GM23338 (cell line): ENCODE data around the gene OPRM1. TPM values are rescaled to one million over a fixed set of nuclear protein-coding genes. Genes with fewer than 3 reads are reported as not detected.

Source experiments
- ATAC-seq: fragments of 200-7000 bp; cut with Tn5 transposase; 3 replicates; pipeline ENCODE4 v1.9.1; 2020
- DNase-seq: peaks from one replicate; pipeline ENCODE4 v3.0.0-alpha.2; 2015; ENCODE audit warnings: low spot score
- H2AFZ ChIP-seq: fragments of 200-600 bp; sonication (generic); 2 replicates; pipeline ENCODE4 v1.8.0; 2016; ENCODE audit warnings: antibody characterized with exemption, mild to moderate bottlenecking, moderate library complexity
- H3F3A ChIP-seq: fragments of 200-600 bp; sonication (generic); replicated peaks from 2 replicates; pipeline ENCODE4 v1.8.0; 2017; ENCODE audit warnings: antibody characterized with exemption, mixed run types, low read depth
- H3K27ac ChIP-seq: fragments of 200-600 bp; sonication (generic); 2 replicates; pipeline ENCODE4 v1.6.1; 2016; ENCODE audit warnings: low read depth
- H3K27me3 ChIP-seq: fragments of 200-600 bp; sonication (generic); 2 replicates; pipeline ENCODE4 v1.8.0; 2016; ENCODE audit warnings: mild to moderate bottlenecking, mixed run types, moderate library complexity; ENCODE audit not compliant: insufficient read depth
- H3K36me3 ChIP-seq: fragments of 200-600 bp; sonication (generic); 2 replicates; pipeline ENCODE4 v1.8.0; 2016; ENCODE audit warnings: mild to moderate bottlenecking; ENCODE audit not compliant: insufficient read depth
- H3K4me1 ChIP-seq: fragments of 200-600 bp; sonication (generic); 2 replicates; pipeline ENCODE4 v1.8.0; 2016; ENCODE audit warnings: mild to moderate bottlenecking, moderate library complexity; ENCODE audit not compliant: insufficient read depth
- H3K4me2 ChIP-seq: fragments of 200-600 bp; sonication (generic); 2 replicates; pipeline ENCODE4 v1.7.1; 2017; ENCODE audit warnings: mixed run types
- H3K4me3 ChIP-seq: fragments of 200-600 bp; sonication (generic); 2 replicates; pipeline ENCODE4 v1.6.1; 2016; ENCODE audit warnings: mixed run types
- H3K79me2 ChIP-seq: fragments of 200-600 bp; sonication (generic); replicated peaks from 2 replicates; pipeline ENCODE4 v1.8.0; 2017; ENCODE audit warnings: mild to moderate bottlenecking; ENCODE audit not compliant: insufficient read depth
- H3K9me2 ChIP-seq: fragments of 200-600 bp; sonication (generic); 2 replicates; pipeline ENCODE4 v1.8.0; 2017; ENCODE audit not compliant: insufficient read depth
- H4K20me1 ChIP-seq: fragments of 200-600 bp; sonication (generic); replicated peaks from 2 replicates; pipeline ENCODE4 v1.8.0; 2017; ENCODE audit warnings: mild to moderate bottlenecking; ENCODE audit not compliant: insufficient read depth
- H3K27ac Mint-ChIP-seq: 2 replicates; pipeline ENCODE4 v1.8.0; 2020; ENCODE audit warnings: inconsistent platforms, mild to moderate bottlenecking, moderate library complexity, mixed read lengths
- H3K27me3 Mint-ChIP-seq: 3 replicates; pipeline ENCODE4 v1.8.0; 2022; ENCODE audit warnings: low read depth, mild to moderate bottlenecking, moderate library complexity, mixed read lengths, inconsistent platforms; ENCODE audit not compliant: insufficient read depth, poor library complexity
- H3K36me3 Mint-ChIP-seq: 3 replicates; pipeline ENCODE4 v1.8.0; 2021; ENCODE audit warnings: low read depth, mild to moderate bottlenecking, inconsistent platforms, moderate library complexity, mixed read lengths
- H3K4me1 Mint-ChIP-seq: 3 replicates; pipeline ENCODE4 v1.8.0; 2020; ENCODE audit warnings: mild to moderate bottlenecking, inconsistent platforms, mixed read lengths
- H3K4me3 Mint-ChIP-seq: 3 replicates; pipeline ENCODE4 v1.8.0; 2021; ENCODE audit warnings: moderate library complexity, mild to moderate bottlenecking, inconsistent platforms, mixed read lengths
- H3K9me3 Mint-ChIP-seq: 3 replicates; pipeline ENCODE4 v1.8.0; 2020; ENCODE audit warnings: moderate library complexity, mild to moderate bottlenecking, inconsistent platforms, mixed read lengths
- CREB1 ChIP-seq: fragments of 250-450 bp; sonication (Bioruptor Pico); IDR thresholded peaks from 2 replicates; pipeline ENCODE4 v1.5.0; 2020; ENCODE audit warnings: low read depth, mild to moderate bottlenecking, moderate library complexity
- CTCF ChIP-seq, 2 experiments: fragments of 200-600 bp in 1 of 2; sonication (generic) in 1 of 2; conservative IDR thresholded peaks; 2 replicates each; pipeline versions ENCODE4 v1.5.1 to v1.6.1; 2016 to 2017; ENCODE audit warnings: antibody characterized with exemption in 2 of 2, low read depth in 2 of 2, mild to moderate bottlenecking in 2 of 2, moderate library complexity in 1 of 2
- ETS1 ChIP-seq: IDR thresholded peaks from 2 replicates; pipeline ENCODE4 v1.6.1; 2016; ENCODE audit warnings: antibody characterized with exemption
- EZH2 ChIP-seq: fragments of 200-600 bp; sonication (generic); IDR thresholded peaks from one replicate; pipeline ENCODE4 v1.8.0; 2017; ENCODE audit warnings: antibody characterized with exemption, mild to moderate bottlenecking, low read depth; ENCODE audit not compliant: unreplicated experiment
- EZH2phosphoT487 ChIP-seq: fragments of 200-600 bp; sonication (generic); IDR thresholded peaks from one replicate; pipeline ENCODE4 v1.8.1; 2018; ENCODE audit warnings: antibody characterized with exemption; ENCODE audit not compliant: unreplicated experiment
- JUNB ChIP-seq: IDR thresholded peaks from one replicate; pipeline ENCODE4 v1.6.1; 2016; ENCODE audit warnings: antibody characterized with exemption; ENCODE audit not compliant: unreplicated experiment
- NANOG ChIP-seq: IDR thresholded peaks from 2 replicates; pipeline ENCODE4 v1.6.1; 2016; ENCODE audit warnings: antibody characterized with exemption, borderline replicate concordance
- POLR2AphosphoS5 ChIP-seq: IDR thresholded peaks from 2 replicates; pipeline ENCODE4 v1.6.1; 2016; ENCODE audit warnings: antibody characterized with exemption, low read depth
- REST ChIP-seq: IDR thresholded peaks from one replicate; pipeline ENCODE4 v1.6.1; 2018; ENCODE audit warnings: antibody characterized with exemption; ENCODE audit not compliant: unreplicated experiment
- STAT1 ChIP-seq: IDR thresholded peaks from one replicate; pipeline ENCODE4 v1.6.1; 2016; ENCODE audit warnings: antibody characterized with exemption; ENCODE audit not compliant: unreplicated experiment
- ZNF114 ChIP-seq: fragments of 250-450 bp; sonication (Bioruptor Pico); IDR thresholded peaks from 2 replicates; pipeline ENCODE4 v1.5.0; 2020; ENCODE audit warnings: mild to moderate bottlenecking, moderate library complexity
- ZNF331 ChIP-seq: fragments of 250-450 bp; sonication (Bioruptor Pico); IDR thresholded peaks from 2 replicates; pipeline ENCODE4 v1.5.0; 2020; ENCODE audit warnings: low read depth, mild to moderate bottlenecking, moderate library complexity
- ZNF462 ChIP-seq: fragments of 250-450 bp; sonication (Bioruptor Pico); IDR thresholded peaks from 2 replicates; pipeline ENCODE4 v1.5.0; 2020; ENCODE audit warnings: mild to moderate bottlenecking, moderate library complexity
- polyA plus RNA-seq: library from polyadenylated mRNA; unstranded; fragments of >200 nt; fragmentation: Nextera tagmentation; extraction: Ambion mirVana; gene quantifications from 2 replicates; pipeline ENCODE4 v1.2.1, GENCODE V29; 2016
- total RNA-seq: library from RNA; depleted of rRNA; stranded (reverse); fragments of >200 nt; shearing (Covaris generic); gene quantifications from 2 replicates; pipeline ENCODE4 v1.2.3, GENCODE V29; 2014

The OPRM1 gene
- total and polyA plus RNA-seq, 2 experiments from 2014 or later = 0.52 TPM; not detected in 1

- no peak for DNase-seq
- Histone ChIP-seq H3K27me3 (no peaks in the 10 kb centered on the region), H3K4me2 (no peak overlapping the region), H3K9me2 (no peaks in the 10 kb centered on the region), H3K27ac (no peak overlapping the region), H3F3A (no peaks in the 10 kb centered on the region), H3K4me3 (no peak overlapping the region), H2AFZ (no peak overlapping the region), H4K20me1 (no peaks in the 10 kb centered on the region), H3K79me2 (no peaks in the 10 kb centered on the region), H3K4me1 (no peaks in the 10 kb centered on the region), H3K36me3 (no peaks in the 10 kb centered on the region)
- Mint-ChIP-seq H3K36me3 (peaks cover 12% of the 10 kb centered on the region; the same call in 2 of the 3 replicates), H3K4me1 (no peaks in the 10 kb centered on the region), H3K27ac (no peak overlapping the region), H3K4me3 (no peak overlapping the region), H3K27me3 (no peaks in the 10 kb centered on the region), H3K9me3 (peaks cover 22% of the 10 kb centered on the region)
- ATAC-seq = no peak
- TF ChIP-seq ZNF114 = no peak
- no peak for TF ChIP-seq CREB1 (CRISPR knock-in tag)
- no peak for TF ChIP-seq CTCF (conservative IDR thresholded peaks at IDR 0.05; ENCODE audit: low read depth in 2 of 2)
- TF ChIP-seq ZNF462 (CRISPR knock-in tag) = no peak
- no peak for TF ChIP-seq EZH2phosphoT487
- no peak for TF ChIP-seq ZNF331
- TF ChIP-seq JUNB = no peak
- no peak for TF ChIP-seq NANOG
- TF ChIP-seq STAT1 = no peak
- no peak for TF ChIP-seq ETS1
- no peak for TF ChIP-seq POLR2AphosphoS5
- TF ChIP-seq EZH2 = no peak
- TF ChIP-seq REST = no peak
Measured at GRCh38 chr6:154170106-154170505, 131.1 kb downstream of the OPRM1 start.
